Liver (tissue), 9 donors: ENCODE measurements around the gene LGR4. TPM values are rescaled to one million over a fixed set of nuclear protein-coding genes. Genes with fewer than 3 reads are reported as not detected.

Experiments used
- DNase-seq: peaks from one replicate; pipeline ENCODE4 v3.0.0-alpha.2; 2017; ENCODE audit warnings: low spot score
- H3K27ac ChIP-seq, 2 donors: one replicate each; pipeline ENCODE4 v1.7.0; 2013; ENCODE audit warnings: inconsistent platforms in 2 of 2, low read length in 2 of 2, control low read depth in 1 of 2, low read depth in 1 of 2, mild to moderate bottlenecking in 1 of 2
- H3K27me3 ChIP-seq, 4 donors: one replicate each; pipeline versions ENCODE4 v1.6.1 to v1.7.0; 2013; ENCODE audit warnings: low read length in 3 of 4, inconsistent platforms in 1 of 4, mild to moderate bottlenecking in 1 of 4, moderate library complexity in 1 of 4; ENCODE audit not compliant: control insufficient read depth in 4 of 4, insufficient read depth in 4 of 4
- H3K36me3 ChIP-seq, 4 donors: one replicate each; pipeline versions ENCODE4 v1.6.1 to v1.7.0; 2013; ENCODE audit warnings: low read length in 3 of 4, mild to moderate bottlenecking in 3 of 4, low read depth in 1 of 4, moderate library complexity in 1 of 4; ENCODE audit not compliant: control insufficient read depth in 4 of 4, insufficient read depth in 3 of 4
- H3K4me1 ChIP-seq, 4 donors: one replicate each; pipeline versions ENCODE4 v1.6.1 to v1.7.0; 2013; ENCODE audit warnings: low read length in 3 of 4, mild to moderate bottlenecking in 3 of 4, moderate library complexity in 1 of 4; ENCODE audit not compliant: control insufficient read depth in 4 of 4, insufficient read depth in 4 of 4
- H3K4me3 ChIP-seq, 3 donors: one replicate each; pipeline versions ENCODE4 v1.6.1 to v1.7.0; 2013; ENCODE audit warnings: low read length in 3 of 3, control low read depth in 1 of 3, low read depth in 1 of 3, mild to moderate bottlenecking in 1 of 3
- H3K9ac ChIP-seq, 2 donors: one replicate each; pipeline ENCODE4 v1.7.0; 2013; ENCODE audit warnings: low read length in 2 of 2, mild to moderate bottlenecking in 2 of 2, moderate library complexity in 2 of 2, control low read depth in 1 of 2, low read depth in 1 of 2
- H3K9me3 ChIP-seq, 4 donors: one replicate each; pipeline versions ENCODE4 v1.6.1 to v1.7.0; 2013; ENCODE audit warnings: low read length in 3 of 4; ENCODE audit not compliant: control insufficient read depth in 4 of 4
- ATF3 ChIP-seq: IDR thresholded peaks from 2 replicates; pipeline ENCODE4 v1.6.1; 2016; ENCODE audit warnings: antibody characterized with exemption
- CTCF ChIP-seq: fragments of 150-350 bp; IDR thresholded peaks from 2 replicates; pipeline ENCODE4 v1.5.1; 2017; ENCODE audit warnings: improper control_type of control experiment, low read depth, low read length; ENCODE audit not compliant: missing input control
- EGR1 ChIP-seq, 2 donors: IDR thresholded peaks; 2 replicates each; pipeline ENCODE4 v1.6.1; 2016 to 2018; ENCODE audit warnings: antibody characterized with exemption in 2 of 2, low read depth in 2 of 2
- FOXA1 ChIP-seq: IDR thresholded peaks from 2 replicates; pipeline ENCODE4 v1.6.1; 2016; ENCODE audit warnings: antibody characterized with exemption
- FOXA2 ChIP-seq: IDR thresholded peaks from 2 replicates; pipeline ENCODE4 v1.6.1; 2016; ENCODE audit warnings: antibody characterized with exemption
- GABPA ChIP-seq, 2 donors: IDR thresholded peaks in 1 of 2; conservative IDR thresholded peaks in 1 of 2; 2 replicates each; pipeline ENCODE4 v1.6.1; 2016; ENCODE audit warnings: antibody characterized with exemption in 2 of 2, mild to moderate bottlenecking in 1 of 2, moderate library complexity in 1 of 2
- HNF4A ChIP-seq, 2 donors: conservative IDR thresholded peaks; 2 replicates each; pipeline ENCODE4 v1.6.1; 2016; ENCODE audit warnings: antibody characterized with exemption in 2 of 2, mild to moderate bottlenecking in 2 of 2
- HNF4G ChIP-seq: IDR thresholded peaks from 2 replicates; pipeline ENCODE4 v1.6.1; 2016; ENCODE audit warnings: antibody characterized with exemption
- JUND ChIP-seq, 2 donors: IDR thresholded peaks; 2 replicates each; pipeline ENCODE4 v1.6.1; 2016; ENCODE audit warnings: antibody characterized with exemption in 2 of 2
- MAX ChIP-seq: IDR thresholded peaks from 2 replicates; pipeline ENCODE4 v1.6.1; 2016; ENCODE audit warnings: antibody characterized with exemption
- NR2F2 ChIP-seq: IDR thresholded peaks from 2 replicates; pipeline ENCODE4 v1.6.1; 2016; ENCODE audit warnings: antibody characterized with exemption
- RAD21 ChIP-seq, 2 donors: IDR thresholded peaks; 2 replicates each; pipeline ENCODE4 v1.6.1; 2016; ENCODE audit warnings: antibody characterized with exemption in 2 of 2, mild to moderate bottlenecking in 2 of 2
- REST ChIP-seq: IDR thresholded peaks from 2 replicates; pipeline ENCODE4 v1.6.1; 2016; ENCODE audit warnings: antibody characterized with exemption, mild to moderate bottlenecking
- RXRA ChIP-seq, 2 donors: IDR thresholded peaks; 2 replicates each; pipeline ENCODE4 v1.6.1; 2017 to 2018; ENCODE audit warnings: antibody characterized with exemption in 2 of 2, mild to moderate bottlenecking in 1 of 2
- SP1 ChIP-seq: IDR thresholded peaks from 2 replicates; pipeline ENCODE4 v1.6.1; 2018; ENCODE audit warnings: antibody characterized with exemption, mild to moderate bottlenecking
- TAF1 ChIP-seq: conservative IDR thresholded peaks from 2 replicates; pipeline ENCODE4 v1.6.1; 2016; ENCODE audit warnings: antibody characterized with exemption, mild to moderate bottlenecking
- YY1 ChIP-seq: IDR thresholded peaks from 2 replicates; pipeline ENCODE4 v1.6.1; 2016; ENCODE audit warnings: antibody characterized with exemption, mild to moderate bottlenecking
- ZBTB33 ChIP-seq: IDR thresholded peaks from 2 replicates; pipeline ENCODE4 v1.6.1; 2016; ENCODE audit warnings: antibody characterized with exemption
- WGBS: extraction: QIAGEN DNeasy Blood & Tissue Kit; methylation state at CpG from one replicate; pipeline ENCODE4 v1.1.7; 2013; 5-methylcytosine and 5-hydroxymethylcytosine counted together
- polyA plus RNA-seq, 2 donors: library from polyadenylated mRNA; stranded (reverse) in 1 of 2; unstranded in 1 of 2; fragments of 200-250 nt in 1 of 2; fragments of >200 nt in 1 of 2; fragmentation: Nextera tagmentation in 1 of 2; extraction: Ambion mirVana in 1 of 2; gene quantifications; one replicate each; pipeline versions ENCODE4 v1.2.1 to v1.2.3, GENCODE V29; 2013 to 2015
- total RNA-seq, 2 donors: library from RNA; depleted of rRNA; stranded (reverse); fragments of >200 nt; gene quantifications; one replicate each; pipeline ENCODE4 v1.2.3, GENCODE V29; 2014
- donor health status: healthy.
- donor health status: healthy.
- donor health status: healthy.
- donor health status: healthy.
- donor health status: healthy.

Gene LGR4
- total and polyA plus RNA-seq, 4 donors = 13.7 to 95.3 (median 42.5) TPM

GRCh38 chr11:27465629-27466028, 7.0 kb downstream of the LGR4 start:
- no peak for TF ChIP-seq SP1
- TF ChIP-seq RXRA (IDR thresholded peaks at IDR 0.05) = no peak
- no peak for TF ChIP-seq RAD21 (IDR thresholded peaks at IDR 0.05)
- TF ChIP-seq FOXA1 = no peak
- Histone ChIP-seq H3K4me1 (peaks cover 3 to 58% (median 35%) of the 10 kb centered on the region in 4 donors), H3K9ac (peak overlapping the region in 1 of 2 donors; percentile 37), H3K27ac (peak overlapping the region in 1 of 2 donors; percentile 19), H3K27me3 (no peaks in the 10 kb centered on the region), H3K4me3 (no peak overlapping the region), H3K9me3 (no peaks in the 10 kb centered on the region), H3K36me3 (no peaks in the 10 kb centered on the region)
- WGBS = 74% methylated on average over 3 of the region's 3 CpGs
- DNase-seq = no peak

GRCh38 chr11:27464909-27465308, 7.7 kb downstream of the LGR4 start:
- no peak overlapping the region for H3K27ac ChIP-seq

More at GRCh38 chr11:27464909-27465308, 7.7 kb downstream of the LGR4 start:
- peaks cover 5 to 58% (median 35%) of the 10 kb centered on the region in 4 donors for H3K4me1 ChIP-seq
- no peak for TF ChIP-seq HNF4A (conservative IDR thresholded peaks at IDR 0.05)
- no peak for TF ChIP-seq SP1
- TF ChIP-seq JUND (IDR thresholded peaks at IDR 0.05) = no peak
- TF ChIP-seq ATF3 = no peak
- TF ChIP-seq RAD21 (IDR thresholded peaks at IDR 0.05) = no peak
- no peak for TF ChIP-seq GABPA (IDR thresholded peaks at IDR 0.05 in 1 of 2, conservative IDR thresholded peaks at IDR 0.05 in 1 of 2)
- no peak for TF ChIP-seq CTCF
- TF ChIP-seq HNF4G = no peak
- no peak for TF ChIP-seq TAF1
- no peak for TF ChIP-seq YY1
- TF ChIP-seq MAX = no peak
- TF ChIP-seq EGR1 (IDR thresholded peaks at IDR 0.05; ENCODE audit: low read depth in 2 of 2) = no peak
- no peak for TF ChIP-seq ZBTB33
- no peak for TF ChIP-seq RXRA (IDR thresholded peaks at IDR 0.05)
- TF ChIP-seq FOXA2 = no peak
- no peak for TF ChIP-seq REST
- TF ChIP-seq NR2F2 = no peak
- TF ChIP-seq FOXA1 = no peak
- H3K36me3 ChIP-seq = no peaks in the 10 kb centered on the region
- 72% methylated on average over 2 of the region's 2 CpGs for WGBS
- no peak overlapping the region for H3K4me3 ChIP-seq
- no peak overlapping the region for H3K9ac ChIP-seq
- H3K9me3 ChIP-seq = no peaks in the 10 kb centered on the region
- H3K27me3 ChIP-seq = no peaks in the 10 kb centered on the region
- DNase-seq = no peak
